Stimulated activated CD4-positive, alpha-beta T cell treated with anti-CD3 and anti-CD28 coated beads, Interleukin-15, amount 100 ng/mL, for 24 hours (primary cell): Measurements from ENCODE around the gene DMTF1.
"Not testable (repeated sequence)": the region's sequence is repeated elsewhere in the genome, so short reads cannot be mapped to it uniquely, and the experiment has no call there.

Source experiments
- DNase-seq: peaks from one replicate; pipeline ENCODE4 v3.0.0-alpha.2; 2020

DMTF1 gene

DNA sequence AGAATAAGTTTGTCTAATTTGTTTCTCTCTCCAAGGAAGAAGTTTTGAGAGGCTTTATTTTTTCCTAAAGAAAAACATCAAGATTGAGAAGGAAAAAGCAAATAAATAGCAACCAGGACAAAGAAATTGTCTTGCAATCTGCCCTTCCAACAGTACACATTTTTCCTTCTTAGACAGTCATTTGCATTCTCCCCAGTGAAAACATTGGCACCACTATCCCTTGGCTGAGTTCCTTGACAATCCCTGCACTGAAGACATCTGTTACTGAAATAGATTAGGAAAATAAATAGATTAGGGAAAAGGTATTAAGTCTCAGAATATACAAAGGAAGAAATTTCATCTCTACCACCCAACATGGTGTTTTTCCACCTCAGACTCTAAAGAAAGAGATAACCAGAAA is 79.5 kb downstream of the DMTF1 start:
- DNase-seq, result no peak

DNA sequence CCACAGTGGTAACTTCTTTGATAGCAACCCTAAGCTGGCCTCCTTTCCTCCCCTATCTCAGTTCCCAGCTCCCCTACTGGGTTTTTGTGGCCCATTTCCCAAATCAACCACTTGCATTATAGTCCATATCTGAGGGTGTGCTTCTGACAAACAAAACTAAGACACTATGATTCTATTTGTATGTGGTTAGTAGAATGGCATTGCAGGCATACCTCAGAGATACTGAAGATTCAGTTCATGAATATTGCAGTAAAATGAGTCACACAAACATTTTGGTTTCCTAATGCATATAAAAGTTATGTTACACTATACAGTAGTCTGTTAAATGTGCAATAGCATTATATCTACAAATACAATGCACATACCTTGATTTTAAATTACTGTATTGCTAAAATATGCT is 82.7 kb downstream of the DMTF1 start:
- no peak for DNase-seq

DNA sequence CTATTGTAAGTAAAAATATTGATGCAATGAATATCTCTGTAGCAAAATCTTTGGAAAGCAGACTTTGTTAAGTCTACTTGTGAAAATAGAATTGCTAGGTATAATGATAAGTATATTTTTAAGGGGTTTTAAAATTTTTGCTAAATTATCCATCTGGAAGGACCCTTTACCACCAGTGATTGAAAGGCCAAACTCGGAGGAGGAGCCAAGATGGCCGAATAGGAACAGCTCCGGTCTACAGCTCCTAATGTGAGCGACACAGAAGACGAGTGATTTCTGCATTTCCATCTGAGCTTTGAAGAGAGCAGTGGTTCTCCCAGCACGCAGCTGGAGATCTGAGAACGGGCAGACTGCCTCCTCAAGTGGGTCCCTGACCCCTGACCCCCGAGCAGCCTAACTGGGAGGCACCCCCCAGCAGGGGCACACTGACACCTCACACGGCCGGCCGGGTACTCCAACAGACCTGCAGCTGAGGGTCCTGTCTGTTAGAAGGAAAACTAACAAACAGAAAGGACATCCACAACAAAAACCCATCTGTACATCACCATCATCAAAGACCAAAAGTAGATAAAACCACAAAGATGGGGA is 86.3 kb downstream of the DMTF1 start:
- not testable (repeated sequence) for DNase-seq

DNA sequence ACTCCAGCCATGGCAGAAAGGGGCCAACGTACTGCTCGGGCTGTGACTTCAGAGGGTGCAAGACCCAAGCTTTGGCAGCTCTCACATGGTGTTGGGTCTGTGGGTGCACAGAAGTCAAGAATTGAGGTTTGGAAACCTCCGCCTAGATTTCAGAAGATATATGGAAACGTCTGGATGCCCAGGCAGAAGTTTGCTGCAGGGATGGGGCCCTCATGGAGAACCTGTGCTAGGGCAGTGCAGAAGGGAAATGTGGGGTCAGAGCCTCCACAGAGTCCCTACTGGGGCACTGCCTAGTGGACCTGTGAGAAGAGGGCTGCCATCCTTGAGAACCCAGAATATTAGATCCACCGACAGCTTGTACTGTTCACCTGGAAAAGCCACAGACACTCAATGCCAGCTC is 93.4 kb downstream of the DMTF1 start:
- not testable (repeated sequence) for DNase-seq
